ENCODE measurements around the gene RAD51AP1. TPM values are rescaled to one million over a fixed set of nuclear protein-coding genes. Genes with fewer than 3 reads are reported as not detected.

RAD51AP1 gene
- total RNA-seq, 1 experiment from 2014 or later, result 59.4 TPM

DNA sequence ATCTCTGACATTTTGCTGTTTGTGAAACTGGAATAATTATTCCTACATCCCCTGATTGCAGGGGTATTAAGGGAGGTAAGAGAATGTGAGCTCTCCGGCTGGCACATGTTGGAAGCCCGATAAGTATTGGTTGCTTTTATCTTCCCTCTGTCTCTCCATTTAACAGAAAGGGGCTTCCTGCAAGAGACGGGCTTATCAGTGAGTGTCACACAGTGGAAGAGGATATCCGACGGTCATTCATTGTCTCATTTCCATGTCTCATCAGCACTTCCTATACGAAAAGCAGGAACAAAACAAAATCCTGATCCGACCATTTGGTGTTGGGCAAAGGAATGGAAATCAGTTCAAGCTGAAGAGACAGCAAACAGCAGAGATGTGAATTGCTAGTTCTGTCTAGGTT is 34.0 kb downstream of the RAD51AP1 start:
- Histone ChIP-seq H3K23me2 (ENCODE audit: insufficient read length, low read depth, low read length, poor library complexity, severe bottlenecking) (no peaks in the 10 kb centered on the region), H3K9ac (ENCODE audit: extremely low read depth, insufficient read length, low read length) (no peak overlapping the region), H3K56ac (ENCODE audit: insufficient read length, low read depth, low read length) (no peak overlapping the region), H3K79me2 (ENCODE audit: insufficient read depth, low read length) (no peaks in the 10 kb centered on the region), H3K4ac (ENCODE audit: low read depth, low read length) (no peak overlapping the region), H4K91ac (ENCODE audit: insufficient read length, low read depth, low read length) (no peak overlapping the region), H2BK5ac (ENCODE audit: insufficient read length, low read length) (no peak overlapping the region), H4K20me1 (ENCODE audit: control insufficient read depth, insufficient read depth, insufficient read length) (no peaks in the 10 kb centered on the region), H3K27me3 (ENCODE audit: insufficient read depth, low read length) (no peaks in the 10 kb centered on the region), H3K4me1 (ENCODE audit: insufficient read depth, low read length) (no peaks in the 10 kb centered on the region), H3K4me2 (ENCODE audit: insufficient read depth, insufficient read length, low read length) (no peak overlapping the region), H4K5ac (ENCODE audit: insufficient read length, low read depth, low read length) (no peak overlapping the region), H2BK15ac (ENCODE audit: low read depth, low read length) (no peak overlapping the region), H3K23ac (ENCODE audit: insufficient read length, low read depth, low read length) (no peak overlapping the region), H3K9me3 (ENCODE audit: control insufficient read depth, low read depth, low read length) (no peaks in the 10 kb centered on the region), H4K8ac (replicated peaks; ENCODE audit: insufficient read length, low read depth, low read length) (no peak overlapping the region), H2BK12ac (ENCODE audit: insufficient read length, low read depth, low read length) (no peak overlapping the region), H2BK120ac (ENCODE audit: low read depth, low read length, poor library complexity, severe bottlenecking) (no peak overlapping the region), H3K18ac (ENCODE audit: insufficient read length, low read depth, low read length) (no peak overlapping the region), H3K79me1 (ENCODE audit: insufficient read depth, low read depth, low read length, poor library complexity, severe bottlenecking) (no peaks in the 10 kb centered on the region), H3K27ac (ENCODE audit: insufficient read length, low read depth, low read length) (no peak overlapping the region), H2AK5ac (ENCODE audit: insufficient read length, low read length) (no peak overlapping the region), H3K14ac (ENCODE audit: insufficient read depth, low read length) (no peak overlapping the region), H2AFZ (ENCODE audit: low read length) (no peak overlapping the region), H3T11ph (ENCODE audit: low read length) (no peak overlapping the region), H2BK20ac (ENCODE audit: low read depth, low read length, poor library complexity, severe bottlenecking) (no peak overlapping the region)
- DNase-seq, result no peak
- H3K4me3 Mint-ChIP-seq, result no peak overlapping the region
- H3K27ac Mint-ChIP-seq, result no peak overlapping the region
- H3K27me3 Mint-ChIP-seq (ENCODE audit: low read depth), result peaks cover 5% of the 10 kb centered on the region
- WGBS (ENCODE audit: extremely low coverage, insufficient read length, low lambda C conversion rate), result no CpG with 5 or more reads among the region's 7 CpGs
- TF ChIP-seq, protein P1, sequence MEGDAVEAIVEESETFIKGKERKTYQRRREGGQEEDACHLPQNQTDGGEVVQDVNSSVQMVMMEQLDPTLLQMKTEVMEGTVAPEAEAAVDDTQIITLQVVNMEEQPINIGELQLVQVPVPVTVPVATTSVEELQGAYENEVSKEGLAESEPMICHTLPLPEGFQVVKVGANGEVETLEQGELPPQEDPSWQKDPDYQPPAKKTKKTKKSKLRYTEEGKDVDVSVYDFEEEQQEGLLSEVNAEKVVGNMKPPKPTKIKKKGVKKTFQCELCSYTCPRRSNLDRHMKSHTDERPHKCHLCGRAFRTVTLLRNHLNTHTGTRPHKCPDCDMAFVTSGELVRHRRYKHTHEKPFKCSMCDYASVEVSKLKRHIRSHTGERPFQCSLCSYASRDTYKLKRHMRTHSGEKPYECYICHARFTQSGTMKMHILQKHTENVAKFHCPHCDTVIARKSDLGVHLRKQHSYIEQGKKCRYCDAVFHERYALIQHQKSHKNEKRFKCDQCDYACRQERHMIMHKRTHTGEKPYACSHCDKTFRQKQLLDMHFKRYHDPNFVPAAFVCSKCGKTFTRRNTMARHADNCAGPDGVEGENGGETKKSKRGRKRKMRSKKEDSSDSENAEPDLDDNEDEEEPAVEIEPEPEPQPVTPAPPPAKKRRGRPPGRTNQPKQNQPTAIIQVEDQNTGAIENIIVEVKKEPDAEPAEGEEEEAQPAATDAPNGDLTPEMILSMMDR (conservative IDR thresholded peaks at IDR 0.05), result no peak
- no peaks in the 10 kb centered on the region for H3K36me3 Mint-ChIP-seq (ENCODE audit: insufficient read depth in 1 of 3, low read depth in 3 of 3)
- H3K9me3 Mint-ChIP-seq, result no peaks in the 10 kb centered on the region
- H3K4me1 Mint-ChIP-seq, result peaks cover 4% of the 10 kb centered on the region in 2 experiments; a peak in 1 of 4 replicates

Data from H9 (cell line).